Retinal pigment epithelial cell (primary cell): Measurements from ENCODE around the gene TCF7L2.

Source experiments
- DNase-seq: peaks from one replicate; pipeline ENCODE4 v3.0.0-alpha.2; 2010; ENCODE audit warnings: low read depth
- H3K4me3 ChIP-seq: 2 replicates; pipeline ENCODE4 v1.5.1; 2011; ENCODE audit warnings: mild to moderate bottlenecking, low read length, control low read depth, moderate library complexity
- CTCF ChIP-seq: conservative IDR thresholded peaks from 2 replicates; pipeline ENCODE4 v1.5.1; 2011; ENCODE audit warnings: low read depth, low read length, control low read depth, inconsistent platforms

The TCF7L2 gene

GRCh38 chr10:113038985-113039384, 88.9 kb downstream of the TCF7L2 start:
- TF ChIP-seq CTCF, result no peak
- no peak overlapping the region for H3K4me3 ChIP-seq
- no peak for DNase-seq

- no peak for TF ChIP-seq CTCF
- DNase-seq, result no peak
Observed at GRCh38 chr10:113041324-113041723, 91.3 kb downstream of the TCF7L2 start.

GRCh38 chr10:113041841-113042750, 92.0 kb downstream of the TCF7L2 start:
- no peak for TF ChIP-seq CTCF
- DNase-seq, result no peak
- H3K4me3 ChIP-seq, result no peak overlapping the region

More at GRCh38 chr10:113041324-113041723, 91.3 kb downstream of the TCF7L2 start:
- H3K4me3 ChIP-seq, result no peak overlapping the region

GRCh38 chr10:113042868-113043267, 92.8 kb downstream of the TCF7L2 start:
- TF ChIP-seq CTCF, result no peak
- DNase-seq, result no peak
- no peak overlapping the region for H3K4me3 ChIP-seq

- H3K4me3 ChIP-seq, result no peak overlapping the region
- DNase-seq, result no peak
Observed at GRCh38 chr10:113044016-113044755, 94.1 kb downstream of the TCF7L2 start.

More at GRCh38 chr10:113044016-113044755, 94.1 kb downstream of the TCF7L2 start:
- no peak for TF ChIP-seq CTCF
